KG1 (cell line): ENCODE data around the gene GIMAP5.
A peak's percentile ranks its signal among the peaks of the same experiment; 100 is the strongest.

ENCODE experiments used
- DNase-seq: peaks from one replicate; lab custom pipeline; 2025; lab: John Stamatoyannopoulos, UW

GIMAP5 gene

DNA sequence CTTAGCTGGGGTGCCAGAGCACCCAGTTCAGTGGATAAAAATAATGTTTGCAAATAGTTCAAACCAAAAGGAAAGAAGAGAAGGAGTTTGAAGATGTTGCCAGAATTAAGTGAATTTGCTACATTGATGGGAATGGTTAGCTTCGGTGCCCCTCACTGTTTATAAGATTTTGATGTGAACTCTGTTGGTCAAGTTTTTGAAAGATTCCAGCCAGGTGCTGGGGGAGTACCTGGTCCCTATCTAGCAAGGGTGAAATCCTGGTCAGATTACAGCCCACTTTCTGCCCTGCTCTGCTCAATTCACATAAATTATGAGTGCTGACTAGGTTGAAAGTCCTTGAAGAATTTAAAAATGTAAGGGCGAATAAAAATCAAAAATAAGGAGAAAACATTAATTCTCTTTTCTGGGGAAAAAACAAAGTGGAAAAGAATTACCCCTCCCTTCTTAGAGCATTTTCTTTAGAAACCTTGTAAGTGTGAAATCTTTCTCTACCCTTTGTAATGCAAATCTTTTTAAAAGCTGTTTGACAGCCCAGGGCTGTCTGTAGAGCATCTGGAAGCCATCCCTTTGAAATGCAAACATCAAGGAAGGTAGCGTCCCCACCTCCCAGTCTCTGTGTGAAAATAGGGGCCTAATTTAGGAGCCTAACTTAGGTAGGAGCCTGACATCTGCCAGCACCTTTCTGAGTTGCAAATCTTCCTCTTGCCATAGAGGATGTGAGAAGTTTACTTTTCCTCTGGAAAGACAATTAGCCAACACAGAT, 1.4 kb upstream of the GIMAP5 start:
- no peak for DNase-seq

DNA sequence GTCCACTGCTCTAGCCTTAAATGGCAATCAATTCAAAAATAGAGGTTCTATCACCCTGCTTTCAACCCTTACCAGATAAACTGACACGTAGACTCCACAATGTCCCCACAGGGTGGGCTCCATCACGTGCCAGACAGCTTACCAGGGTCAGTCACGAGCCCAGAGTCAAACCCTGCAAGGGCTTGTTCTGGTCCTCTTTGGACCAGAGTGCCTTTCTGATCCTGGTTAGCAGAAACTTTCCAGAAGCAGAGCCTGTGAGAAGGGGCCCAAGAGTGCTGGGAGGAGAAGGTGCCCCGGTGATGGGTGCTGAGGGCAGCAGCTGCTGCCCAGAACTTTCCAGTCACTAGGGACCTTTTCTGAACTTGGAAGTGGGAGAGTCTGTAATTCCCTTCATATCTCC, 354 bp upstream of the GIMAP5 start:
- no peak for DNase-seq

DNA sequence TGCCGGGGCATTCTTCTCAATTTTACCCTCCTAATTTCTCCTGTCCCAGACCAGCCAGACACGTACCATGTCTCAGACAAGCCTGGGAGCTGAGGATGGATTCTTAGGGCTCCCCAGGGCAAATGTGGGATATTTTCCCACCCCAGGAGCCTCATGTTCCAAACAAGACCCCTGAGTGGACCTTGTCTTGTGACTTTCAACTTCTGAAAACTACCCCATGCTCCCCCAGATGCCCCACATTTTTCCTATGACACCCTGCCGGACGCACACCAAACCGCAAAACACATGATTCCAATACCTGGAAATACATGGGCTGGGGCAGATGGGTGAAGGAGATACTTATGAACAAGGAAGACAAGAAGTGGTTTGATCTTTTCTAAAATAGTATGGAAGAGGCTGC, 874 bp downstream of the GIMAP5 start:
- no peak for DNase-seq

DNA sequence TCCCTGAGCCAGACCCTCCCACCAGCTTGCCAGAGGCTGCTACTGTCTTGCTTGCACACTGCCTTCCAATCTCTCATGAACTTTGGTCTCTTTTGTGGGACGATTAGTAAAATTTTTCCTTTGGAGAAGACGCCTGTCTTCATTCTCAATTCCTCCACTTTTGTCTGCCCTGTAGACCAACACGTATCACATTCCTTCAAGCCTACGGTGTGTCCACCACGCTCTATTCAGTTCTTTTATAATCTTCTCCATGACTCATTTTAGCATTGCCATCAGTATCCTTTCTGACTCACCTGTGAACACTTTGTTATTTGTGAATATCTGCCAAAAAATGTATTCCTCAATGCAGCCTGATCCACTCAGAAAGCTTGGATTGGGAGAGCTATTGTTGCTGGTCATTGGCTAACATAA, 1.4 kb downstream of the GIMAP5 start:
- DNase-seq, result no peak

DNA sequence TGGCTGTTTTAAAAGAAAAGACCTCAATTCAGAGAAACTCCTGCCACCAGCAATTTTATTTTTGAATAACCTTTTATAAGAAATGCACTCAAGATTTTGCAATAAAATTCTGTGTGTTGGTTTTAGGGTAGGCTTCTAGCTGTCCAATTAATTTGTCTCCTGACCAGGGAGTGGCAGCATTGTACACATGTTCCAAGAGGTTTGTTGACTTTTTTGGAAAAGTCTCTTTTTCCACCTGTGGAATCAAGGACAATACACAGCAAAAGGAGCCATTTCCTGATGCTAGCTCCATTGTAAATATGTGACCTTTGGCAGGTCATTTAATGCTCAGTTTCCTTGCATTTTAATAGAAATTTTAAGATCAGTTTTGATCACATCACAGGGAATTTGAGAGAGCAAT, 1.8 kb downstream of the GIMAP5 start:
- no peak for DNase-seq

DNA sequence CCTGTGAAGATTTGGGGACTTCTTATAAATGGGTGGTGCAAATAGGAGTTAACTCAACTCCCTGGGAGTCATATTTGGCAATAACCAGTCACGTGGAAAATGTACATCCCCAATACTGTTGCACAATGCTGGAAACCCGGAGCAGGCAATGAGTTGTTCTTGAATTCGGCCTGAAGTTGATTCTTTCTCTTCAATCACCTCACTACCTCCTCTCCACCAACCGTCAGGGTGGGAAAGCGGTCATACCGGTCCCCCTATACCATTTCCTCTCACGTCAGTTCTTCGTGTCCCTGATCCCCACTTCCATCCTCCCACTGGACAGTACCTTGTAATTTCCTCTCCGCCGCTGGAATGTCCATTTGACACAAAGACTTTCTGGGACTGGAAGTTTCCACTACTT, 2.8 kb downstream of the GIMAP5 start:
- DNase-seq, result no peak

DNA sequence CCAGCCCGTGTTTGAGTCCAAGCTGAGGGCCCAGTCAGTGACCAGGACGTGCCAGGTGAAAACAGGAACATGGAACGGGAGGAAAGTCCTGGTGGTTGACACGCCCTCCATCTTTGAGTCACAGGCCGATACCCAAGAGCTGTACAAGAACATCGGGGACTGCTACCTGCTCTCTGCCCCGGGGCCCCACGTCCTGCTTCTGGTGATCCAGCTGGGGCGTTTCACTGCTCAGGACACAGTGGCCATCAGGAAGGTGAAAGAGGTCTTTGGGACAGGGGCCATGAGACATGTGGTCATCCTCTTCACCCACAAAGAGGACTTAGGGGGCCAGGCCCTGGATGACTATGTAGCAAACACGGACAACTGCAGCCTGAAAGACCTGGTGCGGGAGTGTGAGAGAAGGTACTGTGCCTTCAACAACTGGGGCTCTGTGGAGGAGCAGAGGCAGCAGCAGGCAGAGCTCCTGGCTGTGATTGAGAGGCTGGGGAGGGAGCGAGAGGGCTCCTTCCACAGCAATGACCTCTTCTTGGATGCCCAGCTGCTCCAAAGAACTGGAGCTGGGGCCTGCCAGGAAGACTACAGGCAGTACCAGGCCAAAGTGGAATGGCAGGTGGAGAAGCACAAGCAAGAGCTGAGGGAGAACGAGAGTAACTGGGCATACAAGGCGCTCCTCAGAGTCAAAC, 5.2 kb downstream of the GIMAP5 start:
- no peak for DNase-seq

DNA sequence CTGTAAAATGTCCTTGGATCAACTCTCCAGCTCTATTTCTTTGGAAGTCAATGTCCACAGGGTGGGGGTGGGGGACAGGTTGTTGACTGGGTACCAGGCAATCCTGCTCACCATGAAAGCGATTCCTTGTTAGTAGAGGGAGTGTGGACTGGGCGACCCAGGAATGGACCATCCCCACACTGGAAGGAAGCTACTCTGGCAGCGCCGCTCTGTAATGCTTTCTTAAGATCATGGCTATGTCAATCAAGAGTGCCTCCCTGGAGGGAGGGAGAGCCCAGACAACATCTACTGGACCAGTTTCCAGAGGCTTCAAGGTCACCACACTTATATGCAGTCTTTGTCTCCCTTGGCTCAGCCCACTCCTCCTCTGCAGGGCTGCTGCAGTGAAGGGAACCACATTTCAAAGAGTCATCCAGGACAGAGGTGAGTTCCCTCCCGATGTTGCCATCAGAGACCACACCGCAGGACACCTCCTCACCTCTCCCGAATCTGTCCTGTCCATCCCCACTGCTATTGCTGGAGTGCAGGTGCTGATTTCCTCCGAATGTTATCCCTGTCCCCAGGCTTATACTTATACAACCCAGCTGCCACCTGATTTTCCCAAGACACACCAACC, 6.9 kb downstream of the GIMAP5 start:
- DNase-seq, result no peak

DNA sequence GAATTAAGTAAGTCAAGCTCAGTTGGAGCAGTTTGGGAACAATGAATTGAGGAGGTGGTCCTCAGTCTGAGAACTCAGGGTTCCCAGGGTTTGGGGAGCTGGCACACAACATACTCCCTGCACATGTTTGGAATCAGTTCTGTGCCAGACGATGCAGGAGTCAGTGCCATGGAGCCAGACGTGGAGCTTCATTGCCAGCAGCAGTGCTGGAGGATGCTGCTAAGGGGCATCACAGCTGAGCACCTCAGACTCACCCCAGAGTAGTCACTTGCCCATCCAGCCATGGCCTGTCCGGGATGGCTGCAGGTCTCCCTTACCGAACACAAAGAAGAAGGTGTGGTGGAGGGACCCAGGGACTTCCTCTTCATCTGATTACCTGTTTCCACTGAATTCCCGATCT, 7.9 kb downstream of the GIMAP5 start:
- DNase-seq, result no peak

DNA sequence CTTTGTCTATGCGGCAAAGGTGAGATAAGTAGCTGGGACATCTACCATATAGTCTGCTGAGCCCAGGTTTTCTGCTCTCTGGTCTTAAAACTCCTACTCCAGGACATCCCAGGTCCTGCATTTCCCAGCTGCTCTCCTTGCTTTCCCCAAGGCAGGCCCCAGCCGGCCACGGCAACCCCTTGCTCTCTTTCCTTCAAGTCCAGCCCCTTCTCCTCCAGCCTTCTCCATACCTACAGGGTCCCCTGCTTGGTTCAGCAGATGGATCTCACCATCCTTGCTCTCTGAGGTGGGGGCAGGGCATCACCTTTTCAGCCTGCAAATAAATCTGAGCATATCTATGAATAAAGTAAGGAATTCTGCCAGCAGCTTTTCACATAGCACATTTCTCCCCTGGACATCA, 8.7 kb downstream of the GIMAP5 start:
- DNase-seq, result no peak

DNA sequence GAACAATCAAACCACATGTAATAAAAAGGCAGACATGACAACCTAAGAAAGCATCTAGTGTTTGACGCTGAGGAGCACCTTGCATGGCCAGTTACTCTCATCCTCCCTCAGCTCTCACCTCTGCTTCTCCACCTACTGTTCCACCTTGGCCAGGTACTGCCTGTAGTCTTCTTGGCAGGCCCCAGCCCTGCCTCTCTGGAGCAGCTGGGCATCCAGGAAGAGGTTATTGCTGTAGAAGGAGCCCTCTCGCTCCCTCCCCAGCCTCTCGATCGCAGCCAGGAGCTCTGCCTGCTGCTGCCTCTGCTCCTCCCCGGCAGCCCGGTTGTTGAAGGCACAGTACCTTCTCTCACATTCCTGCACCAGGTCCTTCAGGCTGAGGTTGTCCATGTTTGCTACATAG, 9.7 kb downstream of the GIMAP5 start:
- no peak for DNase-seq

DNA sequence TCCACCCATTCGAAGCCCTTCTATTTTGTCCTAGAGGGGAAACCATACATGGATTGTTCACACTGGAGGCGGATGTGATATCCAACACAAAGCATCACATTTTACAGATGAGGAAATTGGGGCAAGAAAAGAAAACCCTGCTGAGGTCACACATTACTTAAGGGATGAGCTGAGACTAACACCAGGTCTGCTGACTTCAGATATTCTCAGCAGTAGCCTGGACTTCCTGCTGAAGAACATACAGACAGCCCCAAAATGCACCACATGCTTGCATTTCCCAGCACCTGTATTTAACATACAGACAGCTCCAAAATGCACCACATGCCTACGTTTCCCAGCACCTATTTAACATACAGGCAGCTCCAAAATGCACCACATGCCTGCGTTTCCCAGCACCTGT, 11.2 kb downstream of the GIMAP5 start:
- DNase-seq, result no peak

DNA sequence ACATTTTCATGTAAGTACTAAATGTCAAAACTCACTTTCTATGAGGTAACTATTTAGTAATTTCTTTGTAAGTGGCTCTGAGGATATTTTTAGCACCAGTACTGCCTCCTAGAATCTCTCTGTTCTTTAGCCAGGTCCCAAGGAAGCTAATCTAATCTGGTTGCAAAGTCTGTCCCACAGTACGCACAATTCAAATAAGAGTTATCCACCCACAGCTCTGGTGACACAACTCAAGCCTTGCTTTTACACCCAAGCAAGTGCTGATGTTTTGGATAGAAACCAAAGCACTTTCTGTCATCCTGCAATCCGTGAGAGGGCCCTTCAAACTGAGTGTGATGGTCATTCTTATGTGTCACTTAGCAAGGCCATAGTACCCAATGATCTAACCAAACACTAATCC, 14.5 kb downstream of the GIMAP5 start:
- DNase-seq, result no peak

DNA sequence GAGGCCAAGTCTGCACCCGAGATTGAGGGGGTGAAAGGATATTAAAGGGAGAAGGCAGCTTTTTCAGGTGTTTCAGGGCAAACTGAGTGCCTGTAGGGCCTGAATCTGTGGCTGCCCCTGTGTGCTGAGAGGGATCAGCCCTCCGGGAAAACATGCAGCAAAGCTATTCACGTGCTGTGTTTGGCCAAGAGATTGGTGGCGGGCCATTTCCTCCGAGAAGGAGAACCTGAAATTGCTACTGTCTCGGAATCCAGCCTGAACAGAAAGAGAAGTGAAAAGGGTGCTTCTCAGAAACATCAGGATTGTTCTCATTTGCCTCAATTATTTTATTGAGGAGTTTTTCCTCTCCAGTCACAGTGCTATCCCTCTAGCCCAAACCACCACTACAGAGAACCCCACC, 16.0 kb downstream of the GIMAP5 start:
- no peak for DNase-seq

DNA sequence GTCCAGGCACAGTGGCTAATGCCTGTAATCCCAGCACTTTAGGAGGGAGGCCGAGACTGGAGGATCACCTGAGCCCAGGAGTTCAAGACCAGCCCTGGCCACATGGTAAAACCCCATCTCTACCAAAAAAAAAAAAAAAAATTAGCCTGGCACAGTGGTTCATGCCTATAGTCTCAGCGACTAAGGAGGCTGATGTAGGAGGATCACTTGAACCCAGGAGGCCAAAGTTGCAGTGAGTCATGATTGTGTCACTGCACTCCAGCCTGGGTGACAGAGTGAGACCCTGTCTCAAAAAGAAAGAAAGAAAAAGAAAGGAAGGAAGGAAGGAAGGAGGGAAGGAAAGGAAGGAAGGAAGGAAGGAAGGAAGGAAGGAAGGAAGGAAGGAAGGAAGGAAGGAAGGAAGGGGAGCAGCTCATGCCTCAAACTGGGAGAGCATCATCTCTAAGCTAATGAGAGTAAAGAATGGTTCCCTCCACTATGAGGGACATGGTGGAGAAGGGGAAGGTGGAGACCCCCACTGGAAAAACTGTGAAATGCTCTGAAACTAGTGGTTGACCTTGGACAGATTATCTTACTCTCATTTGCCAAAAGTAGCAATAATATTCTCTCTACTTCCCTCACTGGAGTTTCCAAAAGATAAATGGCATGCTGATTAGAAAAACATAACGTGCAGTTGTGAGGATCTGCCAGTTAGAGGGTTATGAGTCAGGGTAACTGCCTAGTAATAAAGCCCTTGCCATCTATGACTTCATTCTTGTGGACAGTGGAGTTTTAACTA, 16.8 kb downstream of the GIMAP5 start:
- DNase-seq, result no peak

DNA sequence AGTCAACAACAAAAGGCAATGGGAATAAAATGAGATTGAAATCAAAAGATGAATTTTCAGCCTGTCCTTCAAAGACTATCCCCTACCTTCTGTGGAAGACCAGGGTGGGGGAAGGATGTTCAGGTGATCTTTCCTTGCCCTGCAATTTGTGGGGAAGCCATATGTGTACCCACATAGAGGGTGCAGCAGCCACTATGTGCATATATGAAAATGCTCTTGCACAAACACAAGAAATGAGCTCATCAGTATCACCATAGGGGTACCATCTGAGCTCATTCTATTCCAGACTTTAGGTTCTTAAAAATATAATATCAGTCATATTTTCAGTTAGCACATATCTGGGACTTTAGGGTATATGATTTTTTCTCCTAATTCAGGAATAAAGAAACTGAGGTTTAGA, 17.7 kb downstream of the GIMAP5 start:
- DNase-seq, result no peak

DNA sequence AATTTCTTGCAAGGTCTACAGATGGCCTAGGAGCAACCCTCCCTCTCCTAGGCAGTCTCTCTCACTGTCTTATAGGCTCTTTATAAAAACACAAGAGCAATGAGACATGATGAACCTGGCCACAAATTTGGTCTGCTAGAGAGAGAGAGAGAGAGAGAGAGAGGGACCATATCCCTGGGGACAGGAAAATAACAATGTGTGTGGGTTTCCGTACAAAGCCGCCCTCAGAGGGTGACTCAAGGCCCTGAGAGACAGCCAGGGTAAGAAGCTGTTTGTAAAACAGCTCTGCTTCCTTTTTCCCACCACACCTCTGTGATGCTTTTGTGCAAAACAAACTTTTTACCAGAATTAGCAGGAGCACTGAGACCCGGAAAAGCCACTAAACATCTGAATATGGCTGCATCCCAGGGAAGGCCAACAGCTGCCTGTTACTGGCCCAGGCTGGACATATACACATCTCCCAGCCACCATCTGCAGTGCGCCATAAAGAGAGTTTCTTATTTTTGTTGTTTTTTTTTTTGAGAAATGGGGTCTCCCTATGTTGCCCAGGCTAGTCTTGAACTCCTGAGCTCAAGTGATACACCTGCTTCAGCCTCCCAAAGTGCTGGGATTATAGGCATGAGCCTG, 18.4 kb downstream of the GIMAP5 start:
- DNase-seq, result peak; percentile 36

DNA sequence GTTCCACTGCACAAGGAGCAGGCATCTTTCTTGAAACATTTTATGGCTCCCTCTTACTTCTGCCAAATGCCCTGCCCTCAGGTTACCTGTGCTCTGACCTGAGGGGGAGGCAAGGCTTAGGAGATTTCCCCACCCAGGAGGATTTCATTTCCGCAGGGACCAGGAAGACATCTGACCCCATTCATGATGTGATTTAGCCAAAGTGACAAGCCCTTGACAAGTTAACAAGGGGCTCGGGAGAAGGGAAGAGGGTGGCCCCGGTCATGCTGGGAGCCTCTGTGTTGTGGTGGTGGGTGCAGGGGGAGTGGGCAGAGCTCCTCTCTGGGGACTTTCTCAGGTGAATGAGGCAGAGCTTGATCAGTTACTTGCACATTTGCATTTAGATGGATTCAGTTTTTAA, 18.9 kb downstream of the GIMAP5 start:
- no peak for DNase-seq

DNA sequence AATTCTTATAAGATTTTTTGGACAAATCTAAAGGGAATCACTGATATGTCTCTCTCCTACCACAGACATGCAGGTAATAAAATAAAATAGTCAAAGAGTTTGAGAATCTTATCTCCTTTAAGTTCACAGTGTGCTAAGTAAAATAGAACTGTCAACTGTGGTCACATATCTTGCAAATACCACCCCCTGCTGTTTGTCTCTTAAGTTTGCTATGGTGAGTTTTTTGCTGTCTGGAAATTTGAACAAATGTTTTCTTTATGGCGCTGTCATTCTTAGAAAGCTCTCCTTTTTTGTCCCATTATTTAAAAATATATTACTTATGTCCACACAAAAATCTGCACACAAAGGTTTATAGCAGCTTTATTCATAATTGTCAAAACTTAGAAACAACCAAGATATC, 19.6 kb downstream of the GIMAP5 start:
- DNase-seq, result no peak

DNA sequence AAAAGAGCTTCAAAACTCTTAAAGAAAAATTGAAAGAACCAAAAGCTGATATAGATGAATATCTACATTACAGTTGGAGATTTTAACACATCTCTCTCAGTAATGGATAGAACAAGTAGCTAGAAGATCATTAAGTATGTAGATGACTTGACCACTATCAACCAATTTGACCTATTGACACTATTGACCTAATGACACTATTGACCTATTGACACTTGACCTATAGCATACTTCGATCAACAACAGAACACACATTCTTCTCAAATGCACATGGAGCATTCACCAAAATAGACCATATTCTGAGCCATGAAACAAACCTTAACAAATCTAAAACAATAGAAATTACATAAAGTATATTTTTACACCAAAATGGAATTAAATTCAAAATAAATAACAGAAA, 22.3 kb downstream of the GIMAP5 start:
- DNase-seq, result no peak

DNA sequence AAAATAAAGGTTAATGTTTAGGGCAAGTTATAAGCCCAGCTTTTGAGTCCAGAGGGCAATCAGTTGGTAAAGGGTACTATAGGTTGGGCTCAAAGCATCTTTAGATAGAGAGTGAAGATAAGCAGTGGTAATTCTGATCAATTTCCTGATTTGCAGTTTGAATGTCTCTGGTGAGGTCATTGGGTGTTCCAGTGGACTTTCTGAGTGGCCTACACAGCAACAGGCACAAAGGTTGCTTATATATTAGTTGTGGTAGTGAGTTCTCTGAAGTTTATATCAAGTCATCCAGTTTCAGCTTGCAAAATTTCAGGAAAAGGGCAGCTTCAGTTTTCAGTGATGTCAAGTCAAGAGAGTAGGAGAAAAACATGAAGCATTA, 29.1 kb downstream of the GIMAP5 start:
- DNase-seq, result no peak

DNA sequence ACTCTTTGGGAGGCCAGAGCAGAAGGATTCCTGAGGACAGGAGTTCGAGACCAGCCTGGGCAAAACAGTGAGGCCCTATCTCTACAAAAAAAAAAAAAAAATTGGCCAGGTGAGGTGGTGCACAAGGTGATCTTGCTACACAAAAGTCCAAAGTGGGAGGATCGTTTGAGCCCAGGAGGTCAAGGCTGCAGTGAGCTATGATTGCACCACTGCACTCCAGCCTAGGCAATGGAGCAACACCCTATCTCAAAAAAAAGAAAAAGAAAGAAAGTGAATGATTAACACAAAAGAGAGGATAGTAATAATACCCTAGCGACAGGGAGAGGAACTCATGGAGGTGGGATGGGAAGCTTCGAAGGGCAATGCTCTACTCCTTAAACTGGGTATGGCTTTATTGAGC, 32.5 kb downstream of the GIMAP5 start:
- no peak for DNase-seq
